HCT116 (cell line): ENCODE data around the gene AKAP8. TPM values are rescaled to one million over a fixed set of nuclear protein-coding genes. Genes with fewer than 3 reads are reported as not detected.

Experiments used
- ATAC-seq: fragments of 200-7000 bp; cut with Tn5 transposase; 2 replicates; pipeline ENCODE4 v1.9.1; 2020; ENCODE audit warnings: mild to moderate bottlenecking, moderate library complexity
- BruUV-seq: library from RNA; stranded (reverse); fragments of 400-500 nt; replicated peaks from 2 replicates; lab custom pipeline; 2021; lab: Mats Ljungman, UMichigan
- CTCF ChIA-PET: fragments of 300-600 bp; sonication (Branson Sonifier 250); formaldehyde crosslinking; loops from one replicate; lab custom pipeline; 2021; ENCODE audit warnings: antibody characterized with exemption; lab: Charles Lee
- POLR2A ChIA-PET: fragments of 300-600, 350-600 bp; sonication (Branson Sonifier 250); formaldehyde crosslinking; loops from one replicate; lab custom pipeline; 2021; ENCODE audit warnings: antibody characterized with exemption; lab: Charles Lee
- RAD21 ChIA-PET, 2 experiments: fragments of 300-600 bp; sonication (Branson Sonifier 250); formaldehyde crosslinking; loops; one replicate each; lab custom pipeline; 2023; ENCODE audit warnings: low total read pairs in 2 of 2; ENCODE audit not compliant: uncharacterized antibody in 2 of 2, unreplicated experiment in 2 of 2, low non-redundant PET in 1 of 2; lab: Charles Lee
- DNase-seq: peaks from one replicate; pipeline ENCODE4 v3.0.0-alpha.2; 2010; ENCODE audit warnings: low read depth, low spot score
- H2AFZ ChIP-seq: fragments of 200-600 bp; shearing (Covaris generic), sonication (generic); 2 replicates; pipeline ENCODE4 v1.6.1; 2017; ENCODE audit warnings: low read depth, mixed run types, mixed read lengths, antibody characterized with exemption, low read length; ENCODE audit not compliant: poor library complexity, severe bottlenecking
- H3K27ac ChIP-seq: 2 replicates; pipeline ENCODE4 v1.5.1; 2012; ENCODE audit warnings: low read depth, low read length
- H3K27me3 ChIP-seq: fragments of 200-600 bp; sonication (generic); 2 replicates; pipeline ENCODE4 v1.6.1; 2016; ENCODE audit warnings: mixed run types, low read length, mixed read lengths; ENCODE audit not compliant: insufficient read depth
- H3K36me3 ChIP-seq, 2 experiments: fragments of 200-500 bp in 1 of 2; fragments of 200-600 bp in 1 of 2; sonication (Bioruptor generic) in 1 of 2; sonication (generic) in 1 of 2; 2 replicates each; pipeline versions ENCODE4 v1.5.1 to v1.6.1; 2014 to 2016; ENCODE audit warnings: low read length in 2 of 2, inconsistent platforms in 1 of 2, mixed read lengths in 1 of 2, mixed run types in 1 of 2; ENCODE audit not compliant: insufficient read depth in 2 of 2, control insufficient read depth in 1 of 2
- H3K4me1 ChIP-seq, 2 experiments: fragments of 200-600 bp in 1 of 2; sonication (generic) in 1 of 2; 2 replicates each; pipeline versions ENCODE4 v1.5.1 to v1.6.1; 2012 to 2017; ENCODE audit warnings: low read length in 2 of 2, inconsistent platforms in 1 of 2, mild to moderate bottlenecking in 1 of 2, mixed read lengths in 1 of 2, mixed run types in 1 of 2, moderate library complexity in 1 of 2; ENCODE audit not compliant: insufficient read depth in 2 of 2, control insufficient read depth in 1 of 2
- H3K4me2 ChIP-seq: fragments of 200-600 bp; sonication (generic); 2 replicates; pipeline ENCODE4 v1.6.1; 2017; ENCODE audit warnings: mixed run types, low read length, mixed read lengths
- H3K4me3 ChIP-seq, 2 experiments: fragments of 200-600 bp in 1 of 2; sonication (generic) in 1 of 2; replicated peaks in 1 of 2; 2 replicates each; pipeline ENCODE4 v1.5.1; 2011 to 2016; ENCODE audit warnings: low read length in 2 of 2, control low read depth in 1 of 2, low read depth in 1 of 2, mild to moderate bottlenecking in 1 of 2, mixed read lengths in 1 of 2, mixed run types in 1 of 2
- H3K79me2 ChIP-seq: fragments of 200-600 bp; sonication (generic); 2 replicates; pipeline ENCODE4 v1.6.1; 2017; ENCODE audit warnings: mild to moderate bottlenecking, mixed run types, low read length, moderate library complexity, mixed read lengths; ENCODE audit not compliant: insufficient read depth
- H3K9ac ChIP-seq: fragments of 200-600 bp; sonication (generic); 2 replicates; pipeline ENCODE4 v1.6.1; 2016; ENCODE audit warnings: low read length, mixed read lengths
- H3K9me2 ChIP-seq: fragments of 200-600 bp; sonication (generic), shearing (Covaris generic); 2 replicates; pipeline ENCODE4 v1.6.1; 2017; ENCODE audit warnings: mixed run types, mild to moderate bottlenecking, moderate library complexity; ENCODE audit not compliant: insufficient read depth
- H3K9me3 ChIP-seq, 2 experiments: fragments of 200-500 bp in 1 of 2; fragments of 200-600 bp in 1 of 2; sonication (Bioruptor generic) in 1 of 2; sonication (generic) in 1 of 2; 2 replicates each; pipeline ENCODE4 v1.6.1; 2014 to 2017; ENCODE audit warnings: low read length in 2 of 2, mixed read lengths in 2 of 2, inconsistent platforms in 1 of 2, low read depth in 1 of 2, mild to moderate bottlenecking in 1 of 2, mixed run types in 1 of 2, moderate library complexity in 1 of 2; ENCODE audit not compliant: control insufficient read depth in 1 of 2, insufficient read depth in 1 of 2
- H4K20me1 ChIP-seq: fragments of 200-600 bp; sonication (generic), shearing (Covaris generic); 2 replicates; pipeline ENCODE4 v1.6.1; 2017; ENCODE audit warnings: mixed run types, mild to moderate bottlenecking, moderate library complexity; ENCODE audit not compliant: insufficient read depth
- ATF3 ChIP-seq: IDR thresholded peaks from 2 replicates; pipeline ENCODE4 v1.6.1; 2012
- CBX3 ChIP-seq: IDR thresholded peaks from 2 replicates; pipeline ENCODE4 v1.6.1; 2012; ENCODE audit warnings: low read depth
- ELF1 ChIP-seq: IDR thresholded peaks from 2 replicates; pipeline ENCODE4 v1.6.1; 2012; ENCODE audit warnings: low read depth, borderline replicate concordance
- EZH2 ChIP-seq: fragments of 200-600 bp; sonication (generic); IDR thresholded peaks from 2 replicates; pipeline ENCODE4 v1.6.1; 2017; ENCODE audit warnings: antibody characterized with exemption, mixed run types
- EZH2phosphoT487 ChIP-seq: fragments of 200-600 bp; IDR thresholded peaks from 2 replicates; pipeline ENCODE4 v1.6.1; 2018; ENCODE audit warnings: antibody characterized with exemption, borderline replicate concordance
- FOSL1 ChIP-seq: IDR thresholded peaks from 2 replicates; pipeline ENCODE4 v1.6.1; 2012; ENCODE audit warnings: low read depth
- JUND ChIP-seq: IDR thresholded peaks from 2 replicates; pipeline ENCODE4 v1.6.1; 2012
- POLR2A ChIP-seq: IDR thresholded peaks from 2 replicates; pipeline ENCODE4 v1.7.0; 2011; ENCODE audit warnings: borderline replicate concordance; ENCODE audit not compliant: insufficient read depth, insufficient read length; ENCODE audit errors: extremely low read depth
- RAD21 ChIP-seq: IDR thresholded peaks from 2 replicates; pipeline ENCODE4 v1.6.1; 2012; ENCODE audit warnings: low read depth, mild to moderate bottlenecking
- REST ChIP-seq: IDR thresholded peaks from 2 replicates; pipeline ENCODE4 v1.6.1; 2012; ENCODE audit warnings: low read depth
- SIN3A ChIP-seq: IDR thresholded peaks from 2 replicates; pipeline ENCODE4 v1.6.1; 2012; ENCODE audit warnings: low read depth
- SP1 ChIP-seq: IDR thresholded peaks from 2 replicates; pipeline ENCODE4 v1.6.1; 2012; ENCODE audit warnings: low read depth
- TCF7L2 ChIP-seq: IDR thresholded peaks from 2 replicates; pipeline ENCODE4 v1.7.0; 2011; ENCODE audit warnings: borderline replicate concordance, inconsistent platforms; ENCODE audit not compliant: insufficient read depth, insufficient read length; ENCODE audit errors: extremely low read depth
- YY1 ChIP-seq: IDR thresholded peaks from 2 replicates; pipeline ENCODE4 v1.6.1; 2011; ENCODE audit warnings: low read length, low read depth, moderate library complexity, mild to moderate bottlenecking; ENCODE audit not compliant: insufficient replicate concordance; ENCODE audit errors: extremely low read depth
- ZFX ChIP-seq: fragments of 450-650 bp; IDR thresholded peaks from 2 replicates; pipeline ENCODE4 v1.6.1; 2017
- ZNF274 ChIP-seq: fragments of 200-500 bp; sonication (Bioruptor generic); IDR thresholded peaks from 2 replicates; pipeline ENCODE4 v1.6.1; 2014; ENCODE audit warnings: mild to moderate bottlenecking, low read depth, low read length, inconsistent platforms
- intact Hi-C: fragments of 100-400 bp; cut with micrococcal nuclease; formaldehyde crosslinking; loops from 2 replicates; pipeline ENCODE4 v1.10.0; 2022
- total RNA-seq: library from RNA; stranded (reverse); gene quantifications from one replicate; pipeline ENCODE4 v1.2.1, GENCODE V29; 2021; ENCODE audit not compliant: unreplicated experiment
- TF ChIP-seq, protein P1 (sequence below): IDR thresholded peaks from 2 replicates; pipeline ENCODE4 v1.6.1; 2011; ENCODE audit warnings: mild to moderate bottlenecking, low read length, moderate library complexity; ENCODE audit not compliant: insufficient replicate concordance; ENCODE audit errors: extremely low read depth
- TF ChIP-seq, protein P2 (sequence below): IDR thresholded peaks from 2 replicates; pipeline ENCODE4 v1.6.1; 2012

AKAP8 gene
- total RNA-seq, 1 experiment from 2014 or later, result 50.6 TPM

- Histone ChIP-seq H2AFZ (no peak overlapping the region), H3K4me2 (no peak overlapping the region), H3K4me1 (no peaks in the 10 kb centered on the region), H3K9ac (no peak overlapping the region), H3K27ac (no peak overlapping the region), H3K4me3 (no peak overlapping the region), H3K79me2 (peaks cover 95% of the 10 kb centered on the region), H3K36me3 (no peaks in the 10 kb centered on the region), H3K9me2 (no peaks in the 10 kb centered on the region), H3K9me3 (0 out of 4 replicates have a peak, but pooled peaks cover 0 to 4% of the 10 kb centered on the region in 2 experiments), H3K27me3 (no peaks in the 10 kb centered on the region), H4K20me1 (0 out of 2 replicates have a peak, but pooled peaks cover 4% of the 10 kb centered on the region)
- DNase-seq, result no peak
- CTCF ChIA-PET, result no interaction called here
- BruUV-seq, result no TSS peak
- no peak for ATAC-seq
- TF ChIP-seq CBX3, result no peak
- TF ChIP-seq ZNF274, result no peak
- TF ChIP-seq POLR2A, result no peak
- TF ChIP-seq TCF7L2, result no peak
- TF ChIP-seq, protein P1, sequence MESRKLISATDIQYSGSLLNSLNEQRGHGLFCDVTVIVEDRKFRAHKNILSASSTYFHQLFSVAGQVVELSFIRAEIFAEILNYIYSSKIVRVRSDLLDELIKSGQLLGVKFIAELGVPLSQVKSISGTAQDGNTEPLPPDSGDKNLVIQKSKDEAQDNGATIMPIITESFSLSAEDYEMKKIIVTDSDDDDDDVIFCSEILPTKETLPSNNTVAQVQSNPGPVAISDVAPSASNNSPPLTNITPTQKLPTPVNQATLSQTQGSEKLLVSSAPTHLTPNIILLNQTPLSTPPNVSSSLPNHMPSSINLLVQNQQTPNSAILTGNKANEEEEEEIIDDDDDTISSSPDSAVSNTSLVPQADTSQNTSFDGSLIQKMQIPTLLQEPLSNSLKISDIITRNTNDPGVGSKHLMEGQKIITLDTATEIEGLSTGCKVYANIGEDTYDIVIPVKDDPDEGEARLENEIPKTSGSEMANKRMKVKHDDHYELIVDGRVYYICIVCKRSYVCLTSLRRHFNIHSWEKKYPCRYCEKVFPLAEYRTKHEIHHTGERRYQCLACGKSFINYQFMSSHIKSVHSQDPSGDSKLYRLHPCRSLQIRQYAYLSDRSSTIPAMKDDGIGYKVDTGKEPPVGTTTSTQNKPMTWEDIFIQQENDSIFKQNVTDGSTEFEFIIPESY, result no peak
- no peak for TF ChIP-seq SIN3A
- no peak for TF ChIP-seq ZFX
- TF ChIP-seq ATF3, result no peak
- no peak for TF ChIP-seq REST
- TF ChIP-seq RAD21, result no peak
- TF ChIP-seq EZH2, result no peak
- TF ChIP-seq, protein P2, sequence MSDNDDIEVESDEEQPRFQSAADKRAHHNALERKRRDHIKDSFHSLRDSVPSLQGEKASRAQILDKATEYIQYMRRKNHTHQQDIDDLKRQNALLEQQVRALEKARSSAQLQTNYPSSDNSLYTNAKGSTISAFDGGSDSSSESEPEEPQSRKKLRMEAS, result no peak
- no peak for TF ChIP-seq YY1
- TF ChIP-seq FOSL1, result no peak
- TF ChIP-seq ELF1, result no peak
- TF ChIP-seq JUND, result no peak
- no peak for TF ChIP-seq SP1
- no peak for TF ChIP-seq EZH2phosphoT487
- POLR2A ChIA-PET, result no interaction called here
- intact Hi-C loops, result no loop called here
- RAD21 ChIA-PET, result no interaction called here
Measured at GRCh38 chr19:15305582-15306334, 73.8 kb downstream of the AKAP8 start.
